ENCODE measurements around the gene TCF7L1. TPM values are rescaled to one million over a fixed set of nuclear protein-coding genes. Genes with fewer than 3 reads are reported as not detected.

TCF7L1 gene
- total and polyA plus RNA-seq, 9 of the 15 experiments (the other 6 are each of a cell fraction or from before 2014, with no cell fraction given) = 0.03 to 0.11 (median 0.07) TPM; not detected in 5

- no TSS peak for BruUV-seq (replicated peaks)
- no peak for DNase-seq (ENCODE audit: extremely low read depth in 1 of 4, low spot score in 3 of 4)
- ATAC-seq = no peak
- Histone ChIP-seq H4K20me1 (replicated peaks; ENCODE audit: control insufficient read depth, insufficient read depth, low read length) (no peaks in the 10 kb centered on the region; the same call in 1 of the 2 replicates), H3K9me3 (replicated peaks; ENCODE audit: control insufficient read depth, insufficient read depth, low read depth, low read length) (no peaks in the 10 kb centered on the region), H3K9ac (ENCODE audit: insufficient read depth in 1 of 2, low read depth in 2 of 2, low read length in 2 of 2) (no peak overlapping the region), H3K9me1 (ENCODE audit: control insufficient read depth, insufficient read depth, low read length) (no peaks in the 10 kb centered on the region), H3K79me2 (ENCODE audit: control insufficient read depth, insufficient read depth, low read length) (no peaks in the 10 kb centered on the region), H2AFZ (ENCODE audit: low read depth, low read length) (no peak overlapping the region), H3K27ac (ENCODE audit: extremely low read depth, low read depth, low read length) (no peak overlapping the region), H3K4me3 (no peak overlapping the region), H3K36me3 (ENCODE audit: control insufficient read depth, insufficient read depth, low read length) (no peaks in the 10 kb centered on the region), H3K27me3 (ENCODE audit: control insufficient read depth in 2 of 2, insufficient read depth in 2 of 2, low read length in 2 of 2) (peaks cover 15 to 31% of the 10 kb centered on the region in 2 experiments), H3K4me2 (ENCODE audit: insufficient read depth, low read length) (no peak overlapping the region), H3K4me1 (replicated peaks in 1 of 2; ENCODE audit: control insufficient read depth in 2 of 2, insufficient read depth in 2 of 2, low read length in 2 of 2) (peaks cover 9 to 28% of the 10 kb centered on the region in 2 experiments; a peak in 4 of 5 replicates)
- TF ChIP-seq ETV5 (CRISPR knock-in tag; IDR thresholded peaks at IDR 0.05; ENCODE audit: low read depth) = no peak
- no peak for TF ChIP-seq ZNF282 (CRISPR knock-in tag; IDR thresholded peaks at IDR 0.05)
- no peak for TF ChIP-seq ZNF384 (IDR thresholded peaks at IDR 0.05; ENCODE audit: low read depth, low read length)
- TF ChIP-seq RFX7 (CRISPR knock-in tag; IDR thresholded peaks at IDR 0.05) = no peak
- no peak for TF ChIP-seq ETV6 (IDR thresholded peaks at IDR 0.05; ENCODE audit: borderline replicate concordance in 1 of 2, low read depth in 2 of 2, low read length in 1 of 2)
- no peak for TF ChIP-seq ETV6 (CRISPR knock-in tag; IDR thresholded peaks at IDR 0.05; ENCODE audit: borderline replicate concordance)
- no peak for TF ChIP-seq NBN (IDR thresholded peaks at IDR 0.05; ENCODE audit: low read depth)
- TF ChIP-seq NFIC (IDR thresholded peaks at IDR 0.05) = no peak
- TF ChIP-seq ZNF583 (CRISPR knock-in tag; IDR thresholded peaks at IDR 0.05) = no peak
- TF ChIP-seq, protein P1, sequence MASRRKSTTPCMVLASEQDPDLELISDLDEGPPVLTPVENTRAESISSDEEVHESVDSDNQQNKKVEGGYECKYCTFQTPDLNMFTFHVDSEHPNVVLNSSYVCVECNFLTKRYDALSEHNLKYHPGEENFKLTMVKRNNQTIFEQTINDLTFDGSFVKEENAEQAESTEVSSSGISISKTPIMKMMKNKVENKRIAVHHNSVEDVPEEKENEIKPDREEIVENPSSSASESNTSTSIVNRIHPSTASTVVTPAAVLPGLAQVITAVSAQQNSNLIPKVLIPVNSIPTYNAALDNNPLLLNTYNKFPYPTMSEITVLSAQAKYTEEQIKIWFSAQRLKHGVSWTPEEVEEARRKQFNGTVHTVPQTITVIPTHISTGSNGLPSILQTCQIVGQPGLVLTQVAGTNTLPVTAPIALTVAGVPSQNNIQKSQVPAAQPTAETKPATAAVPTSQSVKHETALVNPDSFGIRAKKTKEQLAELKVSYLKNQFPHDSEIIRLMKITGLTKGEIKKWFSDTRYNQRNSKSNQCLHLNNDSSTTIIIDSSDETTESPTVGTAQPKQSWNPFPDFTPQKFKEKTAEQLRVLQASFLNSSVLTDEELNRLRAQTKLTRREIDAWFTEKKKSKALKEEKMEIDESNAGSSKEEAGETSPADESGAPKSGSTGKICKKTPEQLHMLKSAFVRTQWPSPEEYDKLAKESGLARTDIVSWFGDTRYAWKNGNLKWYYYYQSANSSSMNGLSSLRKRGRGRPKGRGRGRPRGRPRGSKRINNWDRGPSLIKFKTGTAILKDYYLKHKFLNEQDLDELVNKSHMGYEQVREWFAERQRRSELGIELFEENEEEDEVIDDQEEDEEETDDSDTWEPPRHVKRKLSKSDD (conservative IDR thresholded peaks at IDR 0.05; ENCODE audit: low read length) = no peak
- TF ChIP-seq RBM15 (IDR thresholded peaks at IDR 0.05; ENCODE audit: insufficient read depth, low read length) = no peak
- TF ChIP-seq CBX8 (IDR thresholded peaks at IDR 0.05; ENCODE audit: borderline replicate concordance, extremely low read depth, low read depth, low read length, poor library complexity, severe bottlenecking) = no peak
- no peak for TF ChIP-seq KAT8 (IDR thresholded peaks at IDR 0.05; ENCODE audit: low read depth)
- TF ChIP-seq, protein P2, sequence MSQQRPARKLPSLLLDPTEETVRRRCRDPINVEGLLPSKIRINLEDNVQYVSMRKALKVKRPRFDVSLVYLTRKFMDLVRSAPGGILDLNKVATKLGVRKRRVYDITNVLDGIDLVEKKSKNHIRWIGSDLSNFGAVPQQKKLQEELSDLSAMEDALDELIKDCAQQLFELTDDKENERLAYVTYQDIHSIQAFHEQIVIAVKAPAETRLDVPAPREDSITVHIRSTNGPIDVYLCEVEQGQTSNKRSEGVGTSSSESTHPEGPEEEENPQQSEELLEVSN (IDR thresholded peaks at IDR 0.05; ENCODE audit: borderline replicate concordance in 1 of 2, extremely low read depth in 1 of 2, insufficient read depth in 1 of 2, insufficient read length in 1 of 2, low read depth in 1 of 2, low read length in 1 of 2, poor library complexity in 1 of 2, severe bottlenecking in 1 of 2) = no peak
- TF ChIP-seq STAT5B (CRISPR knock-in tag; IDR thresholded peaks at IDR 0.05) = no peak
- TF ChIP-seq, protein P3, sequence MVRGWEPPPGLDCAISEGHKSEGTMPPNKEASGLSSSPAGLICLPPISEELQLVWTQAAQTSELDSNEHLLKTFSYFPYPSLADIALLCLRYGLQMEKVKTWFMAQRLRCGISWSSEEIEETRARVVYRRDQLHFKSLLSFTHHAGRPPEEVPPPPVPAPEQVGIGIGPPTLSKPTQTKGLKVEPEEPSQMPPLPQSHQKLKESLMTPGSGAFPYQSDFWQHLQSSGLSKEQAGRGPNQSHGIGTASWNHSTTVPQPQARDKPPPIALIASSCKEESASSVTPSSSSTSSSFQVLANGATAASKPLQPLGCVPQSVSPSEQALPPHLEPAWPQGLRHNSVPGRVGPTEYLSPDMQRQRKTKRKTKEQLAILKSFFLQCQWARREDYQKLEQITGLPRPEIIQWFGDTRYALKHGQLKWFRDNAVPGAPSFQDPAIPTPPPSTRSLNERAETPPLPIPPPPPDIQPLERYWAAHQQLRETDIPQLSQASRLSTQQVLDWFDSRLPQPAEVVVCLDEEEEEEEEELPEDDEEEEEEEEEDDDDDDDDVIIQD (CRISPR knock-in tag; IDR thresholded peaks at IDR 0.05) = no peak
- in situ Hi-C loops (cut with MboI) = loop anchor here (10.0 kb wide), 1 partner anchor 383 kb away; no protein-coding TSS in a partner anchor
- intact Hi-C loops (cut with micrococcal nuclease) = no loop called here
- POLR2A ChIA-PET = interaction anchor here (0.5 to 1.5 kb wide), 3 partner anchors 10 to 574 kb away, joined by 3 to 11 read pairs (median 5); no protein-coding TSS in a partner anchor
- FAIRE-seq = no peak
- CTCF ChIA-PET (ENCODE audit: low intra/inter-chr PET ratio) = no interaction called here
- 65% methylated on average over 3 of the region's 6 CpGs for WGBS (ENCODE audit: insufficient coverage, low coverage, missing lambda C conversion rate)
Measured at GRCh38 chr2:85308201-85308600, 175.0 kb downstream of the TCF7L1 start.

Measured in K562 (cell line).